AG04450 (cell line): ENCODE data around the gene IRGC. TPM values are rescaled to one million over a fixed set of nuclear protein-coding genes. Genes with fewer than 3 reads are reported as not detected.
A peak's percentile ranks its signal among the peaks of the same experiment; 100 is the strongest.

ENCODE experiments used
- CTCF ChIA-PET: fragments of 300-600, 350-600 bp; formaldehyde crosslinking; extraction: SDS; loops from one replicate; lab custom pipeline; 2022; ENCODE audit warnings: antibody characterized with exemption, inconsistent platforms; lab: Charles Lee
- POLR2A ChIA-PET: fragments of 350-600 bp; formaldehyde crosslinking; extraction: SDS; loops from one replicate; lab custom pipeline; 2021; ENCODE audit warnings: antibody characterized with exemption, inconsistent platforms; lab: Yijun Ruan, JAX
- DNase-seq: peaks from one replicate; pipeline ENCODE4 v3.0.0-alpha.2; 2011; ENCODE audit warnings: low read depth, low spot score
- H3K27ac ChIP-seq: one replicate; pipeline ENCODE4 v1.5.1; 2012; ENCODE audit warnings: low read depth, low read length, control low read depth
- H3K27me3 ChIP-seq: one replicate; pipeline ENCODE4 v1.6.0; 2012; ENCODE audit warnings: low read length; ENCODE audit not compliant: control insufficient read depth, insufficient read depth
- H3K4me3 ChIP-seq: 2 replicates; pipeline ENCODE4 v1.5.1; 2011; ENCODE audit warnings: mild to moderate bottlenecking, low read depth, low read length, control low read depth
- H3K9me3 ChIP-seq: 2 replicates; pipeline ENCODE4 v1.5.1; 2012; ENCODE audit warnings: low read length; ENCODE audit not compliant: control insufficient read depth, insufficient read depth
- polyA minus RNA-seq: library from RNA; depleted of rRNA, polyadenylated mRNA; stranded (reverse); fragments of >200 nt; gene quantifications from 2 replicates; pipeline ENCODE4 v1.2.3, GENCODE V29; 2011; rRNA and poly(A)+ RNA removed
- polyA plus RNA-seq: library from polyadenylated mRNA; depleted of rRNA; stranded (reverse); fragments of >200 nt; gene quantifications from 2 replicates; pipeline ENCODE4 v1.2.3, GENCODE V29; 2011; rRNA removed
- TF ChIP-seq, protein P1 (sequence below): IDR thresholded peaks from 2 replicates; pipeline ENCODE4 v1.5.1; 2011; ENCODE audit warnings: low read depth, low read length, control low read depth, inconsistent platforms

Gene IRGC, protein sequence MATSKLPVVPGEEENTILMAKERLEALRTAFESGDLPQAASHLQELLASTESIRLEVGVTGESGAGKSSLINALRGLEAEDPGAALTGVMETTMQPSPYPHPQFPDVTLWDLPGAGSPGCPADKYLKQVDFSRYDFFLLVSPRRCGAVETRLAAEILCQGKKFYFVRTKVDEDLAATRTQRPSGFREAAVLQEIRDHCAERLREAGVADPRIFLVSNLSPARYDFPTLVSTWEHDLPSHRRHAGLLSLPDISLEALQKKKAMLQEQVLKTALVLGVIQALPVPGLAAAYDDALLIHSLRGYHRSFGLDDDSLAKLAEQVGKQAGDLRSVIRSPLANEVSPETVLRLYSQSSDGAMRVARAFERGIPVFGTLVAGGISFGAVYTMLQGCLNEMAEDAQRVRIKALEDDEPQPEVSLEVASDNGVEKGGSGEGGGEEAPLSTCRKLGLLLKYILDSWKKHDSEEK
- not detected in 2 replicates for polyA plus RNA-seq
- polyA minus RNA-seq: not detected in 2 replicates

DNA sequence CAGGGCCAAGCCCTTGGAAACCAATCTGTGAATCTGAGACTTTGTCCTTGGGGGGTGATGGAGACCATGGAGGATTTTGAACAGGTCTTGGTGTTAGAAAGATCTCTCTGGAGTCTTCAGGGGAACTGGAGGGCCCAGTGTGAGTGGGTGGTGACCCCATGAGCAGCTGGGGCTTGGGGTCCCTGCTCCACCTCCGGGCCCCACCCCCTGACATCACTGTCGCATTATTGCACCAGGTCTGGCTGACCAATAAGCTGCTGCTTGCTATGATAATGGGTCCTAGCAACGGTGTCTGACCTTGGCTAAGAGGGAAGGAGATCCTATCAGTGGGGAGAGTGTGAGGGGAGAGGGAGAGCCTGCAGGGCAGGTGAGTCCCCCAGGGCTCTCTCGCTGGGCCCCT, at the start of gene IRGC:
Gene IRGC (plus strand): TSS at position 301 of the 400 bp plus-strand sequence. CDS start 2,483 bp downstream, outside the sequence.
- Histone ChIP-seq H3K9me3 (peaks cover 6% of the 10 kb centered on the region; the same call in 1 of the 2 replicates), H3K4me3 (no peak within 1 kb of the TSS), H3K27me3 (peaks cover 3% of the 10 kb centered on the region), H3K27ac (no peak within 1 kb of the TSS)
- ChIA-PET CTCF (no interaction called here), POLR2A (no interaction called here)
- no peak for DNase-seq
- TF ChIP-seq, protein P1, sequence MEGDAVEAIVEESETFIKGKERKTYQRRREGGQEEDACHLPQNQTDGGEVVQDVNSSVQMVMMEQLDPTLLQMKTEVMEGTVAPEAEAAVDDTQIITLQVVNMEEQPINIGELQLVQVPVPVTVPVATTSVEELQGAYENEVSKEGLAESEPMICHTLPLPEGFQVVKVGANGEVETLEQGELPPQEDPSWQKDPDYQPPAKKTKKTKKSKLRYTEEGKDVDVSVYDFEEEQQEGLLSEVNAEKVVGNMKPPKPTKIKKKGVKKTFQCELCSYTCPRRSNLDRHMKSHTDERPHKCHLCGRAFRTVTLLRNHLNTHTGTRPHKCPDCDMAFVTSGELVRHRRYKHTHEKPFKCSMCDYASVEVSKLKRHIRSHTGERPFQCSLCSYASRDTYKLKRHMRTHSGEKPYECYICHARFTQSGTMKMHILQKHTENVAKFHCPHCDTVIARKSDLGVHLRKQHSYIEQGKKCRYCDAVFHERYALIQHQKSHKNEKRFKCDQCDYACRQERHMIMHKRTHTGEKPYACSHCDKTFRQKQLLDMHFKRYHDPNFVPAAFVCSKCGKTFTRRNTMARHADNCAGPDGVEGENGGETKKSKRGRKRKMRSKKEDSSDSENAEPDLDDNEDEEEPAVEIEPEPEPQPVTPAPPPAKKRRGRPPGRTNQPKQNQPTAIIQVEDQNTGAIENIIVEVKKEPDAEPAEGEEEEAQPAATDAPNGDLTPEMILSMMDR: no peak

- Histone ChIP-seq H3K9me3 (no peaks in the 10 kb centered on the region; the same call in 1 of the 2 replicates), H3K27me3 (no peaks in the 10 kb centered on the region), H3K4me3 (peak overlapping the region; percentile 62), H3K27ac (peak overlapping the region; percentile 21)
- ChIA-PET POLR2A (no interaction called here), CTCF (interaction anchor here (1.1 to 1.6 kb wide), 3 partner anchors 15 to 122 kb away, joined by 3 to 10 read pairs (median 3); no protein-coding TSS in a partner anchor)
- no peak for DNase-seq
- TF ChIP-seq, protein P1: no peak
Observed at GRCh38 chr19:43667126-43667875, 48.6 kb upstream of the IRGC start.

DNA sequence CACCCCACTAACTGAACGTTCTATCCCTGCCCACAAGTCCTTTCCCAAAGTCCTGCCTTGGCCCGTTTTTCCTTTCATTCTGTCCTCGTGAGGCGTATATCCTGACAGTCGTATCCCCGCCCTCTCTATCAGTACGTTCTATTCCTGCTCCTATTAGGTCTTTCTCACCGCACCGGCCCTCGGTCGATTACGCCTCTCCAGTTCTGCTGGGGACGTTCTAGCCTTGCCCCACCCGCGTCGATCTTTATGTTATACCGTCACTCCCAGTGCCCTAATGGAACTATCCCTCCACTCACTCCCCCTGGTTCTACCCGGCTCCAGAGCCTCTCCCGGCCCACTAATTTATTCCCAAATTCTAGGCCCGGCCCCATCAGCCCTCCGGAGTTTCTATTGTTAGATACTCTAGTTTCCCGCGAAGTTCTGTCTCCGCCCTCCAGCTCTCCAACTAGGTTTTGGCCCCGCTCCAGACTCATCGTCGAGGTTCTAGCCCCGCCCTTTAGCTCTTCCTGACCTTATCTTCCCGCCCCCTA, 47.9 kb upstream of the IRGC start:
- POLR2A ChIA-PET: interaction anchor here (0.6 to 3.0 kb wide), 14 partner anchors 11 to 135 kb away, joined by 3 to 17 read pairs (median 4); partner anchors contain the start of genes IRGQ, SMG9, ZNF575 and ZNF576
- peak overlapping the region; percentile 21 for H3K27ac ChIP-seq
- H3K27me3 ChIP-seq: no peaks in the 10 kb centered on the region
- TF ChIP-seq, protein P1: no peak
- CTCF ChIA-PET: interaction anchor here (0.6 to 1.6 kb wide), 26 partner anchors 9 to 236 kb away, joined by 3 to 10 read pairs (median 4); partner anchors contain the start of genes IRGQ, SMG9 and ZNF576
- no peak for DNase-seq
- peak overlapping the region; percentile 62 for H3K4me3 ChIP-seq
- no peaks in the 10 kb centered on the region; the same call in 1 of the 2 replicates for H3K9me3 ChIP-seq

DNA sequence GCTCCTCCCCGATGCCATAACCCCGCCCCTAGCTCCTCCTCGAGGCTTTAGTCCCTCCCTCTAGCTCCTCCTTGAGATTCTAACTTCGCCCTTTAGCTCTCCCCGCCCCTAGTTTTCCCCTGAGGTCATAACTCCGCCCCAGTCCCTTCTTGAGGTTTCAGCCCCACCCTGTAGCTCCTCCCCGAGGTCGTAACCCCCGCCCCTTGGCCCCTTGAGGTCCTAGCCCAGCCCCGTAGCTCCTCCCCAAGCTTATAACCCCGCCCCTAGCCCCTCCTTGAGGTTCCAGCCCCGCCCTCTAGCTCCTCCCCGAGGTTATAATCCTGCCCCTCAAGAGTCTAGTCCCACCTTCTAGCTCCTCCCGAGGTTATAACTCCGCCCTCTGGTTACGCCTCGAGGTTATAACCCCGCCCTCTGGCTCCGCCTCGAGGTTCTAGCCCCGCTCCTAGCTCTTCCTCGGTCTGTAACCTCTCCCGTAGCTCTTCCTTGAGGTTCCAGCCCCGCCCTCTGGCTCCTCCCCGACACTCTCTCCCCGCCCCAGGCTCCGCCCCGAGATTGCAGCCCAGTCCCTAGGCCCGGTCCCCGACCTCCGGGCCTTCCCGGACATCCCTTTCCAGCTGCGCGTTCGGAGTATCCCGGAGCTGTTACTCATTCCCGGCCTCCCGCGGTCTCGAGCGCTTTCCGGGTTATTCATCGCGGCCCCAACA, 47.3 kb upstream of the IRGC start:
- H3K27ac ChIP-seq: peak overlapping the region; percentile 98
- ChIA-PET POLR2A (interaction anchor here (0.6 to 3.0 kb wide), 16 partner anchors 10 to 205 kb away, joined by 3 to 17 read pairs (median 4); partner anchors contain the start of genes IRGQ, SMG9, ZNF575 and ZNF576), CTCF (interaction anchor here (0.6 to 1.6 kb wide), 27 partner anchors 9 to 237 kb away, joined by 3 to 10 read pairs (median 4); partner anchors contain the start of genes IRGQ, SMG9 and ZNF576)
- TF ChIP-seq, protein P1: no peak
- no peaks in the 10 kb centered on the region for H3K27me3 ChIP-seq
- DNase-seq: peak; percentile 100
- no peaks in the 10 kb centered on the region; the same call in 1 of the 2 replicates for H3K9me3 ChIP-seq
- peak overlapping the region; percentile 94 for H3K4me3 ChIP-seq
